Measurements from ENCODE around the gene ANKRD10. TPM values are rescaled to one million over a fixed set of nuclear protein-coding genes. Genes with fewer than 3 reads are reported as not detected.
A peak's percentile ranks its signal among the peaks of the same experiment; 100 is the strongest.

ANKRD10 gene
- total and polyA plus RNA-seq, 2 of the 8 experiments (the other 6 are each of a cell fraction or from before 2014, with no cell fraction given), result 146 to 218 TPM

GRCh38 chr13:110925023-110925612, 10.2 kb upstream of the ANKRD10 start:
- H3K9ac ChIP-seq (replicated peaks in 1 of 4; ENCODE audit: extremely low read depth in 1 of 4, low read depth in 3 of 4, low read length in 3 of 4), result no peak overlapping the region
- CTCF ChIA-PET (ENCODE audit: partially characterized antibody), result interaction anchor here (0.6 to 3.5 kb wide), 26 partner anchors 10 to 470 kb away, joined by 3 to 14 read pairs (median 4); partner anchors contain the start of gene ANKRD10
- TF ChIP-seq RAD21 (IDR thresholded peaks at IDR 0.05 in 1 of 2, conservative IDR thresholded peaks at IDR 0.05 in 1 of 2; ENCODE audit: low read depth in 2 of 2, low read length in 2 of 2), result peak; percentile 74 to 77
- no peak for TF ChIP-seq ASH2L (IDR thresholded peaks at IDR 0.05; ENCODE audit: low read length)
- TF ChIP-seq TAF7 (optimal IDR thresholded peaks at IDR 0.05; ENCODE audit: borderline replicate concordance, low read depth, low read length), result no peak
- no peak for TF ChIP-seq RXRA (IDR thresholded peaks at IDR 0.05; ENCODE audit: insufficient read depth, low read depth, low read length)
- 0 out of 2 replicates have a peak, but pooled peaks have one; percentile 22 for TF ChIP-seq CREB1 (IDR thresholded peaks at IDR 0.05)
- TF ChIP-seq, protein P1, sequence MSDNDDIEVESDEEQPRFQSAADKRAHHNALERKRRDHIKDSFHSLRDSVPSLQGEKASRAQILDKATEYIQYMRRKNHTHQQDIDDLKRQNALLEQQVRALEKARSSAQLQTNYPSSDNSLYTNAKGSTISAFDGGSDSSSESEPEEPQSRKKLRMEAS (IDR thresholded peaks at IDR 0.05), result no peak
- TF ChIP-seq JUN (IDR thresholded peaks at IDR 0.05; ENCODE audit: low read depth, low read length), result no peak
- TF ChIP-seq SRF (IDR thresholded peaks at IDR 0.05; ENCODE audit: low read depth, low read length), result peak; percentile 69; the same call in 1 of the 2 replicates
- no peak for TF ChIP-seq PHF8 (conservative IDR thresholded peaks at IDR 0.05; ENCODE audit: low read depth, low read length)
- TF ChIP-seq HDAC6 (IDR thresholded peaks at IDR 0.05; ENCODE audit: low read depth, low read length), result no peak
- no peak for TF ChIP-seq SP2 (IDR thresholded peaks at IDR 0.05; ENCODE audit: low read length)
- no peak for TF ChIP-seq YY1 (IDR thresholded peaks at IDR 0.05; ENCODE audit: low read depth, low read length)
- no peak for TF ChIP-seq BRCA1 (IDR thresholded peaks at IDR 0.05; ENCODE audit: low read depth, low read length)

More at GRCh38 chr13:110925023-110925612, 10.2 kb upstream of the ANKRD10 start:
- H3K56ac ChIP-seq (replicated peaks; ENCODE audit: insufficient read length, low read depth, low read length), result no peak overlapping the region
- no peak overlapping the region for H4K91ac ChIP-seq (replicated peaks; ENCODE audit: insufficient read length, low read length)
- H3K4ac ChIP-seq (replicated peaks; ENCODE audit: insufficient read length, low read depth, low read length), result no peak overlapping the region
- POLR2A ChIA-PET (ENCODE audit: partially characterized antibody), result interaction anchor here (1.0 to 1.7 kb wide), 4 partner anchors 10 to 210 kb away, joined by 3 to 7 read pairs (median 4); partner anchors contain the start of gene ANKRD10
- H2BK20ac ChIP-seq (ENCODE audit: low read length), result no peak overlapping the region
- no peak overlapping the region for H2BK15ac ChIP-seq (ENCODE audit: low read length)
- no peak overlapping the region for H4K8ac ChIP-seq (ENCODE audit: extremely low read depth, insufficient read depth, low read length)
- no peak overlapping the region for H2BK120ac ChIP-seq (replicated peaks; ENCODE audit: low read depth, low read length)
- no peak overlapping the region for H3K14ac ChIP-seq (ENCODE audit: insufficient read length)
- H2BK5ac ChIP-seq (ENCODE audit: low read depth, low read length), result no peak overlapping the region
- no peak overlapping the region; the same call in 1 of the 2 replicates for H2BK12ac ChIP-seq (ENCODE audit: low read depth, low read length)
- no peak overlapping the region for H3K4me3 ChIP-seq (ENCODE audit: extremely low read depth in 1 of 4, insufficient read depth in 2 of 4, low read depth in 3 of 4, low read length in 4 of 4)
- no peak overlapping the region for H3K18ac ChIP-seq (ENCODE audit: extremely low read depth, low read length)
- no peaks in the 10 kb centered on the region for H3K79me1 ChIP-seq (ENCODE audit: low read depth, low read length)
- peaks cover 0 to 8% (median 2%) of the 10 kb centered on the region in 4 experiments; a peak in 2 of 7 replicates for H3K4me1 ChIP-seq (replicated peaks in 1 of 4; ENCODE audit: control insufficient read depth in 3 of 4, insufficient read depth in 4 of 4, low read length in 3 of 4)
- H2AK5ac ChIP-seq (ENCODE audit: low read depth, low read length), result no peak overlapping the region
- no peaks in the 10 kb centered on the region for H3K27me3 ChIP-seq (replicated peaks in 1 of 4; ENCODE audit: control insufficient read depth in 3 of 4, extremely low read depth in 1 of 4, insufficient read depth in 3 of 4, low read length in 3 of 4)
- no peaks in the 10 kb centered on the region for H4K20me1 ChIP-seq (replicated peaks in 1 of 2; ENCODE audit: control insufficient read depth in 1 of 2, insufficient read depth in 2 of 2, low read length in 2 of 2)
- H3K9me3 ChIP-seq (ENCODE audit: insufficient read depth in 2 of 2, low read depth in 1 of 2, low read length in 1 of 2), result peaks cover 0 to 4% of the 10 kb centered on the region in 2 experiments; a peak in 2 of 4 replicates
- H3K23me2 ChIP-seq (ENCODE audit: low read depth, low read length), result no peaks in the 10 kb centered on the region
- H2AFZ ChIP-seq (ENCODE audit: low read length), result 0 out of 2 replicates have a peak overlapping the region, but pooled peaks have one; percentile 70
- no peak overlapping the region for H3K4me2 ChIP-seq (ENCODE audit: insufficient read depth in 1 of 2, low read depth in 2 of 2, low read length in 2 of 2)
- no peaks in the 10 kb centered on the region for H3K79me2 ChIP-seq (ENCODE audit: control insufficient read depth in 1 of 2, insufficient read depth in 2 of 2, low read length in 2 of 2)
- no peak overlapping the region for H3K27ac ChIP-seq (ENCODE audit: low read depth, low read length)
- H3K23ac ChIP-seq (ENCODE audit: insufficient read length), result no peak overlapping the region
- H3K36me3 ChIP-seq (ENCODE audit: control insufficient read depth in 2 of 4, insufficient read depth in 4 of 4, low read length in 3 of 4), result no peaks in the 10 kb centered on the region
- WGBS, 2 experiments (ENCODE audit: extremely low coverage in 1 of 2, insufficient coverage in 1 of 2, insufficient read length in 1 of 2, insufficient replicate concordance in 2 of 2, low coverage in 1 of 2, low lambda C conversion rate in 2 of 2, missing lambda C conversion rate in 1 of 2), result 51% methylated on average over 8 of the region's 8 CpGs; no CpG with 5 or more reads in 1 of the 2 experiments
- no peak overlapping the region for H4K5ac ChIP-seq (ENCODE audit: insufficient read length, low read depth, low read length)
- FAIRE-seq, result peak; percentile 82
- DNase-seq (ENCODE audit: low read depth in 1 of 2, low spot score in 2 of 2), result peak in 1 of 2 experiments; percentile 49

Measured in H1 (cell line).